ENCODE data around the gene ARSB.
"Not testable (repeated sequence)": the region's sequence is repeated elsewhere in the genome, so short reads cannot be mapped to it uniquely, and the experiment has no call there.

The ARSB gene

GRCh38 chr5:78881884-78882283 is 103.2 kb downstream of the ARSB start:
- TF ChIP-seq JUND (IDR thresholded peaks at IDR 0.05; ENCODE audit: low read depth): no peak
- no peak for DNase-seq (ENCODE audit: low read depth in 1 of 2, low spot score in 1 of 2)
- in situ Hi-C loops (cut with HindIII; ENCODE audit: low pct_unique_long_range_greater_than_20kb, low sequenced_read_pairs): no loop called here

- in situ Hi-C loops (cut with HindIII; ENCODE audit: low pct_unique_long_range_greater_than_20kb, low sequenced_read_pairs): no loop called here
- no peak for DNase-seq (ENCODE audit: low read depth in 1 of 2, low spot score in 1 of 2)
- TF ChIP-seq JUND (IDR thresholded peaks at IDR 0.05; ENCODE audit: low read depth): no peak
Observed at GRCh38 chr5:78879516-78879915, 105.6 kb downstream of the ARSB start.

GRCh38 chr5:78866076-78866475 is 119.0 kb downstream of the ARSB start:
- DNase-seq (ENCODE audit: low read depth in 1 of 2, low spot score in 1 of 2); in situ Hi-C loops (cut with HindIII; ENCODE audit: low pct_unique_long_range_greater_than_20kb, low sequenced_read_pairs): not testable (repeated sequence)

- no peak for TF ChIP-seq JUND (IDR thresholded peaks at IDR 0.05; ENCODE audit: low read depth)
- in situ Hi-C loops (cut with HindIII; ENCODE audit: low pct_unique_long_range_greater_than_20kb, low sequenced_read_pairs): no loop called here
- DNase-seq (ENCODE audit: low read depth in 1 of 2, low spot score in 1 of 2): no peak
Observed at GRCh38 chr5:78858364-78858763, 126.7 kb downstream of the ARSB start.

GRCh38 chr5:78855026-78855425 is 130.1 kb downstream of the ARSB start:
- no peak for TF ChIP-seq JUND (IDR thresholded peaks at IDR 0.05; ENCODE audit: low read depth)
- in situ Hi-C loops (cut with HindIII; ENCODE audit: low pct_unique_long_range_greater_than_20kb, low sequenced_read_pairs): no loop called here
- DNase-seq (ENCODE audit: low read depth in 1 of 2, low spot score in 1 of 2): no peak

GRCh38 chr5:78851891-78852290 is 133.2 kb downstream of the ARSB start:
- in situ Hi-C loops (cut with HindIII; ENCODE audit: low pct_unique_long_range_greater_than_20kb, low sequenced_read_pairs); DNase-seq (ENCODE audit: low read depth in 1 of 2, low spot score in 1 of 2): not testable (repeated sequence)

- DNase-seq (ENCODE audit: low read depth in 1 of 2, low spot score in 1 of 2): no peak
- no peak for TF ChIP-seq JUND (IDR thresholded peaks at IDR 0.05; ENCODE audit: low read depth)
- in situ Hi-C loops (cut with HindIII; ENCODE audit: low pct_unique_long_range_greater_than_20kb, low sequenced_read_pairs): no loop called here
Observed at GRCh38 chr5:78845470-78845869, 139.6 kb downstream of the ARSB start.

- DNase-seq (ENCODE audit: low read depth in 1 of 2, low spot score in 1 of 2): no peak
- in situ Hi-C loops (cut with HindIII; ENCODE audit: low pct_unique_long_range_greater_than_20kb, low sequenced_read_pairs): no loop called here
- no peak for TF ChIP-seq JUND (IDR thresholded peaks at IDR 0.05; ENCODE audit: low read depth)
Observed at GRCh38 chr5:78843436-78843835, 141.7 kb downstream of the ARSB start.

GRCh38 chr5:78841767-78842166 is 143.3 kb downstream of the ARSB start:
- in situ Hi-C loops (cut with HindIII; ENCODE audit: low pct_unique_long_range_greater_than_20kb, low sequenced_read_pairs): no loop called here
- no peak for DNase-seq (ENCODE audit: low read depth in 1 of 2, low spot score in 1 of 2)
- TF ChIP-seq JUND (IDR thresholded peaks at IDR 0.05; ENCODE audit: low read depth): no peak

GRCh38 chr5:78838753-78839152 is 146.4 kb downstream of the ARSB start:
- TF ChIP-seq JUND (IDR thresholded peaks at IDR 0.05; ENCODE audit: low read depth): no peak
- in situ Hi-C loops (cut with HindIII; ENCODE audit: low pct_unique_long_range_greater_than_20kb, low sequenced_read_pairs): no loop called here
- no peak for DNase-seq (ENCODE audit: low read depth in 1 of 2, low spot score in 1 of 2)

- in situ Hi-C loops (cut with HindIII; ENCODE audit: low pct_unique_long_range_greater_than_20kb, low sequenced_read_pairs): no loop called here
- no peak for TF ChIP-seq JUND (IDR thresholded peaks at IDR 0.05; ENCODE audit: low read depth)
- DNase-seq (ENCODE audit: low read depth in 1 of 2, low spot score in 1 of 2): no peak
Observed at GRCh38 chr5:78837836-78838235, 147.3 kb downstream of the ARSB start.

- in situ Hi-C loops (cut with HindIII; ENCODE audit: low pct_unique_long_range_greater_than_20kb, low sequenced_read_pairs): no loop called here
- no peak for DNase-seq (ENCODE audit: low read depth in 1 of 2, low spot score in 1 of 2)
- no peak for TF ChIP-seq JUND (IDR thresholded peaks at IDR 0.05; ENCODE audit: low read depth)
Observed at GRCh38 chr5:78835176-78835575, 149.9 kb downstream of the ARSB start.

GRCh38 chr5:78833284-78833683 is 151.8 kb downstream of the ARSB start:
- in situ Hi-C loops (cut with HindIII; ENCODE audit: low pct_unique_long_range_greater_than_20kb, low sequenced_read_pairs): no loop called here
- no peak for TF ChIP-seq JUND (IDR thresholded peaks at IDR 0.05; ENCODE audit: low read depth)
- DNase-seq (ENCODE audit: low read depth in 1 of 2, low spot score in 1 of 2): no peak

GRCh38 chr5:78830528-78831046 is 154.5 kb downstream of the ARSB start:
- in situ Hi-C loops (cut with HindIII; ENCODE audit: low pct_unique_long_range_greater_than_20kb, low sequenced_read_pairs): no loop called here
- DNase-seq (ENCODE audit: low read depth in 1 of 2, low spot score in 1 of 2): no peak
- TF ChIP-seq JUND (IDR thresholded peaks at IDR 0.05; ENCODE audit: low read depth): no peak
